HG03108 (cell line): Measurements from ENCODE around the gene LRRC1.

Experiments
- ATAC-seq: cut with Tn5 transposase; IDR thresholded peaks from one replicate; pipeline ENCODE4 v1.9.1; 2021; ENCODE audit warnings: moderate library complexity; ENCODE audit not compliant: unreplicated experiment

LRRC1 gene

DNA sequence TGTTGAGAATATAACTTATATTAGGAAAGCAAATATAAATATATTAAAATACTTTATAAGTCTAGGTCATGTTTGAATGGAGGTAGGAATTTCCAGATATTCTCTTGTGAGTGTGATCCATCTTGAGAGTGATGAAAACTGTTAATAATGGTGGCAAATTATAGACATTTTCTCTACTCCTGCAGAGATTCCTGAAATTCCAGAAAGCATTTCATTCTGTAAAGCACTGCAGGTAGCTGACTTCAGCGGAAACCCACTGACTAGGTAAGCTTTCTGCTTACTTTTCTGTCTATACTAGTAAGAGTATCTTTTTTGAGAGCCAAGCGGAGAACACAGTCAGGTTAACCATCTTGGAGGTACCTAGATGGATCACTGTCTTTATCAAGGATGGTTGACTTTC is 84.0 kb downstream of the LRRC1 start:
- no peak for ATAC-seq

DNA sequence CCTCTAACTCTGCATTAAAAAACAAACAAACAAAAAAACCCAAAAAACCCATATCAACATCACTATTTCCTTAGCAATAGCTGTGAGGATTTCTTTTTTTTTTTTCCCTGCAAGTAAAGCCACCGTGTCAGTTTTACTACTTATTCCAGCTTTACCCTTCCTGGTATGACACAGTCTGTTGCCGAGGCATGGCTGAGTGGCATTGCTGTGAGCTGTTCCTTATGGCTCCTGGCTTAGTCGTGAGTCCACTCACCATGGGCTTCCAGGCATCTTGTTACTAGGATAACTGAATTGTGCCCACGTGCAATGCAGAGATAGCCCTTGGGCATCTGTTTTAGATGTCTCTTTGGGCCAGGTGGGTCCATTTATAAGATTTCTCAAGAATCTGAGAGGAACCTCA is 84.8 kb downstream of the LRRC1 start:
- ATAC-seq, result no peak

DNA sequence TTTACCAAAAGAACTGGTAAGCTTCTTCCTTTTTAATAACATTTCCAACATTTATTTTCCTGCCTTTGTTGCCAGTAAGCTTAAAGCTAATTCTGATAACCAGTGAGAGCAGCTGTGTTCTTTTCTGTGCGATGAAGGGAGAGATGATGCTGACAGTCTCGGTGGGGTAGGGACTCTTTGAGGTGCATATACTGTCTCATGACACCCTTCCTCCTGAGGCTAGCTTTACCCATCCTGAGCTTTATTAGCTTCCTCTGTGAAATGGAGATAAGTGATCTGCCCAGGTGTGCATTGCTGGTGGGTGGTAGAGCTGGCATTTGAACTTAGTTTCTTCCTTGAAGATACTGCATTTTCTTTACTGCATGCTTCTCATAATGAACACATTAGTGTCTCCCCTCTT is 92.5 kb downstream of the LRRC1 start:
- ATAC-seq, result no peak

DNA sequence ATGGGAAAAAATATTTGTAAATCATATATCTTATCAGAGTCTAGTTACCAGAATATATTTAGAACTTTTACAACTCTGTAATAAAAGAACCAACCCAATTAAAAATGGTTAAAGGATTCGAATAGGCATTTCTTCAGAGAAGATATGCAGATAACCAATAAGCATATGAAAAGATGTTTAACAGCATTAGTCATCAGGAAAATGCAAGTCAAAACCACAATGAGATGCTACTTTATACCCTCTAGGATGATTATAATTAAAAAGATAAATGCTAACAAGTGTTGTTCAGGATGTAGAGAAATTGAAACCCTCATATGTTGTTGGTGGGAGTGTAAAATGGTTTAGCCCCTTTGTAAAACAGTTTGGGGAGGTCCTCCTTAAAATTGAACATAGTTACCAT is 94.1 kb downstream of the LRRC1 start:
- ATAC-seq, result no peak

DNA sequence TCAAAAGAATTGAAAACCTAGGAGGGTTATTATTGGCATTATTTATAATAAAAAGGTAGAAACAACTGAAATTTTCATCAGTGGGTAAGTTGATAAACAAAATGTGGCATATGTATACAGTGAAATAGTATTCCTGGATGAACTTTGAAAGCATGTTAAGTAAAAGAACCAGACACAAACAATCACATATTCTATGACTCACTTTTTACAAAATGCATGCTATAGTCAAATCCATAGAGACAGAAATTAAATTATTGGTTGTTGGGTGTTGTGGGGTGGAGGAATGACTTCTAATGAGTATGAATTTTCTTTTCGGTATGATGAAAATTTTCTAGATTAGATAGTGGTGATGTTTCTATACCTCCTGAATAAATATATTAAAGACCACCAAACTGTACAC is 94.6 kb downstream of the LRRC1 start:
- ATAC-seq, result no peak

DNA sequence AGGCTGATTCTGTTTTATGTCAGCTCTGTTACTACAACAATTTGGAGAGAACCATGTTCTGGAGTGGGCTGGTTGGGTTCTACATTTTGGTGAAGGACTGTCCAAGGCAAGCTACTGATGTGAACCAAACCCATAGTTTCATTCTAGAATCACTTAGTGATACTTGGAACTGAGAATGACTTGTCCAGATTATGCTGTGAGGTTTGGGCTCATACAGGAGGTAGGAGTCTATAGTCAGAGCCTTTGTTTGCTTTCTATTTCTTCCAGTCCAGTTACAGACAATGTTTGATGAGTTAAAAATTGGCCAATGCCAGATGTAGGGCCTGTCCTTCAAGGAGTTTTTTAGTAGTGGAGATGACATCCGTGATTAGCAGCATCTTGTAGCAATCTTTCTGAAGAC is 97.9 kb downstream of the LRRC1 start:
- ATAC-seq, result peak; percentile 63

DNA sequence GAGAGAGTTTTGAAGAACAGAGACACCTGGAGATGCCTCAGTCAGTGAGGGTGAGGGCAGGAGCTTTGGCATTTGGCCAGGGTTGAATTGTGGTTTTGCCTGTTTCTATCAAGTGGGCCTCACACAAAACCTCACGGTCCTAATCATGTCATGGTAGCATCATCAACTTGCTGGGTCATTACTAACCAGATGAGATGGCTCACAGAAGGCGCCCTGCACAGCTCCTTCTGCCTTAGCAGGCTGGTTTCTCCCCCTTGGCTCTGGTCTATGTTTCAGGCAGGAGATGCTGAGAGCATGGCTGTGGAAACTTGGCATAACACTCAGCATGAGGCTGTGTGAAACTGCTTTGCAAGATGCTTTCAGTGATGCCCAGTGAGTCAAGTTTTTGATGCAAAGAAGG is 99.3 kb downstream of the LRRC1 start:
- peak; percentile 82 for ATAC-seq

DNA sequence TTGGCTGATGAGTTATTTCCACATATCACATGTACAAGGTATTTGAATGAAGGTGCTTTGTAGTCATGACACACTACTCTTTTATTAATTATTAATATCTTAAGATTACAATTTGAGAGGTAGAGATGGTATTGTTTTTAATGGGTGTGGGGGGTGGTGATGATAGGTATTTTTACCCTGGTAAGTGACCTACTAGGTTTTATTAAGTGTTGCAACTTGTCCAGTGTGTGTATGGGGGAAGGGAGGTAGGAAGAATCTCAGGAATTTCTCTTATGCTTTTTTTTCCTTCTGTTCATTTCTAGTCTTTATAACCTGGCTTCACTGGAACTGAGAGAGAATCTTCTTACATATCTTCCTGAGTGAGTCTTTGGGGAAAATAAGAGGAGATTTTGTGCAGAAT is 101.4 kb downstream of the LRRC1 start:
- ATAC-seq, result no peak

DNA sequence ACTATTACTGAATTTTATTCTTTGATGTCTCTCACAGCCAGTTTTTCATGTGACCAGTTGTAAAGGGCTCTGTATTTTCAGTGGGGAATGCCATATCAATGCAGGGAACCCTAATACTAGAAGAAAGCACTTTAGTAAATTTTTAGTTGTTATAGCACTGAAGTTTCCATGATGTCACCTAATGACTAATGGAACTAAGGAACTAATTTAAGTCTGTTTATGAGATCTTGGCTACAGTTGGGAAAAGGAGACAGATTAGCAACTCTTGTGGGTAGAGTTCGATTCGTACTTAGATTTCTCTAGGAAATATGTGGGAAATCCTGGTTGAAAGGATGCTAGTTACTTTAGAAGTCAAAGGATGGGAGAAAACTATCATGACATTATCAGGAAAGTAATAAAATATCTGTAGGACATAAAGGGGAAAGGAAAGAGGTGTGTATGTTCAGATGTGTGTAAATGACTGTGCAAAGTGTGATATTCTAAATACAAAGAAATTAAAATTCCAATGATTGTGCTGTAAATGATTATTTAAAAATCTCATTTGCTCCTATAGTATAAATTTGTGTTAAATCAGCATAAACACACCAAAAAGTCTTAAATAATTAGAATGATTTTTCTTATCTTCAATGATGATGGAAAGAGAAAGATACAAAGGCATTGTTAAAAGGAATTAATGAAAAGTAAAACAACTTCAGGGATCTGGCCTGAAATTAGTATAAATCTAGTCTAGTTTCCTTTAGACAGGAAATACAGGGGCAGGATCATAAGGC is 103.4 kb downstream of the LRRC1 start:
- no peak for ATAC-seq

DNA sequence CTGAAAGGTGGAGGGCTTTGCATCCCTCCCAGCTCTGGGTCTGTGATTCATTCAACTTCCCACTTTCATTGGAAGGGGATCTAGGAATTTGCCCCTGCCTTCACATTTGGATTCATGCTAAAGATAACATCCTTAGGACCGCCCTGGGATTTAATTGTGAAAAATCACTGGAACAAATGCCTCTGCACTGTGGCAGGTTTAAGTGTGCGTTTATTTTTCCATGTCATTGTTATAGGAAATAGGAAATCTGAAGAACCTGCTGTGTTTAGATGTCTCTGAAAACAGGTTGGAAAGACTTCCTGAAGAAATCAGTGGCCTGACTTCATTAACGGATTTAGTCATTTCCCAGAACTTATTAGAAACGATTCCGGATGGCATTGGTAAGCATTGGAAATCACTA is 104.7 kb downstream of the LRRC1 start:
- no peak for ATAC-seq

DNA sequence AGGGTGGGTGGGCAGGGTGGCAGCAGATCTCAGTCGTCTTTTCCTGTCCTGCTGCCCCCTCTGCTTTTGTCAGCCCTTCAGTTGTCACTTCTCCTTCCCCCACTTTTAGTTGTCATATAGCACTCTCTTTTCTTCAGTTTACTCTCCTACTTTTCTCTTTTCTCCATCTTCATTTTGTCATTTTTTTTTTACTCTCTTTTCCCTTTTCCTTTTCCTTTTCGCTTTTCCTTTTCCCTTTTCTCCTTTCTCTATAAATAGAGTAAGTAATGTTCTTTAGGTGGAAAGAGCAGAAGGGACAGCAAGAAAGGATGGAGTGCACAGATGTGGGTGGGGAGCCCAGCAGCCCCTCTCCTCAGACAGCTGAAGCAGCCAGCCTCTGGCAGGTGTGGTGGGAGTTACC is 108.6 kb downstream of the LRRC1 start:
- ATAC-seq, result no peak

DNA sequence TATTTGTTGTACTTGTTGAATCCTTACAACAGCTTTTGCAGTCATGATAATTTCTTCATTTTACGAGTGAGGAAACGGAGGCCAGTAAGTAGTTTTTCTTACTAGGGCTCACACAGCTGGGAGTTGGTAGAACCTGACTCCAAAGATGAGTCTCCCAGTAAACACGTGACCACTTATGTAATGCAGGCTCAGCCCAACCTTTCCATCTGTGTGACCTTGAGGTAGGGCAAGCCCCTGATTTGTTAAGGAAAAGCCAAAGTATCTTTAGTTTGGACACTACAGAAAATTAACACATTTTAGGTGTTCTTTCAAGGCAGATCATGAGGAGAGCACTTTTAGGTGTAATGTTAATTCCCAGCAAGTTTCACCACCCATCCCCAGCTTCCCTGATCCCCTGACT is 111.3 kb downstream of the LRRC1 start:
- ATAC-seq, result no peak

DNA sequence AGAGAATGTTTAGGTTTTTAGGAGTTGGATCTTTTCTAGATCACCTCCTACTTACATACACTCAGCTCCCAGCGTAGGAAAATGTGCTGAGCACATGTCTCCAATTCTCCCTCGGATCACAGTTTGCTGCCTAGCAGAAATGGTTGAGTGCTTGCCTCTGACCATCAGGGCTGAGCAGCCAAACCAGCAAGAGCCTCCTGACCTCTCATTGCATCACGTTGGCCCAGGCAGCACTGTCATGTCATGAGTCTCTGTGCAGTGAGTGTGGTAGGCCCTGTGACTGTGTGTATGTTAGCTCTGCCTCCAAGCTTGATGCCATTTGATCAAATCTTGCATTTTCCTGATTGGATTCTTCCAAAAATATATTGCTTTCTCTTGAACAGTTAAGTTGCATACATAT is 112.0 kb downstream of the LRRC1 start:
- ATAC-seq, result no peak

DNA sequence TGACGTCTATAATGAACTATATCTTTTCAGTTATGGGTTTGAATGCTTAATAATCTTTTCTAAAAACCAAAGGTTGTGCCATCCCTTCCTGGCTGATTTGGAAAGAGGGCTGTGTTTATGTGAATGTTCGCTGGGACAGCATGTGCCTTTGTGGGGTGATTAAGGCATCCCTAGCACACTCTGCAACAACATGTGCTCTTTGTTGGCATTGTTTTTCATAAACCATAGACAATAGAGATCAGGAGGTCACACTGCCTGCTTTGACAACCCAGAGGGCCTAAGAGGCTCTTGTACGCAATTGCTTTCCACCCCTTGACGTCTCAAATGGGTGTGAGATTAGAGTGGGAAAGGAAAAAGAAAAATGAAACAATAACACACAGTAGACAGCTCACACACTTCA is 116.0 kb downstream of the LRRC1 start:
- ATAC-seq, result no peak

DNA sequence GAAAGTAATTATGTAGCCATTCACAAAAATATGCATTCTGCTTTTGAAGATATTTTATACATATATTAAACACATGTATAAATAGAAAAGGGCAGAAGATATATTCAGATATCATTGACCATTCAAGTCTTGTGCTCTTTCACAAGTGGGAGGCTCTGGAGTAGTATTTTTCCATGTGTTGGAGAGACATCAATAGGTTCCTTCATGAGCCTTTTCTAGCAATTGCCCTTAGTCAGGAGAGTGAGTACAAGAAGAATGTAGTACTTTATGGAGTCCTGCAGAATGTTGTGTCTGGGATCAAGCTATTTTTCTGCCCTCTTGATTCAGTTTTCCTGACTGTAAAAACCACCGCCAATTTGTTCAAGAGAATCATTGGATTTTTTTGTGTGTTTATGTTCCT is 117.9 kb downstream of the LRRC1 start:
- no peak for ATAC-seq

DNA sequence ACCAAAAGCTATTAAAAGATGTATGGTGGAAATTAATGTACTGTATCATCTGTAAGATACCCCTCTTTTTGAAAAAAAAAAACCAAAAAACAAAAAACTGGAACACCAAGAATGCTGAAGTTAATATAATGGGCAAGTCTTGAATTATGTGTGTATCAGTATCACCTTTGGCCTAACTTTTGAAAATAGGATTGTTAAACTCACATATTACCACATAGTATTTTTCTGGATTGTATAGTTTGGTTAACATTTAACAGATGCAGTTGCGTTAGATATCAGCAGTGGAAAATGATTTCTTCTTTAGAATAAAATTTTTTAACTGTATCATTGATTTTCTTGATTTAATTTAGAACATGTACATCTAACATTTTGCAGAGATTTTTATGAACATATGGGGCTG is 118.5 kb downstream of the LRRC1 start:
- ATAC-seq, result no peak

DNA sequence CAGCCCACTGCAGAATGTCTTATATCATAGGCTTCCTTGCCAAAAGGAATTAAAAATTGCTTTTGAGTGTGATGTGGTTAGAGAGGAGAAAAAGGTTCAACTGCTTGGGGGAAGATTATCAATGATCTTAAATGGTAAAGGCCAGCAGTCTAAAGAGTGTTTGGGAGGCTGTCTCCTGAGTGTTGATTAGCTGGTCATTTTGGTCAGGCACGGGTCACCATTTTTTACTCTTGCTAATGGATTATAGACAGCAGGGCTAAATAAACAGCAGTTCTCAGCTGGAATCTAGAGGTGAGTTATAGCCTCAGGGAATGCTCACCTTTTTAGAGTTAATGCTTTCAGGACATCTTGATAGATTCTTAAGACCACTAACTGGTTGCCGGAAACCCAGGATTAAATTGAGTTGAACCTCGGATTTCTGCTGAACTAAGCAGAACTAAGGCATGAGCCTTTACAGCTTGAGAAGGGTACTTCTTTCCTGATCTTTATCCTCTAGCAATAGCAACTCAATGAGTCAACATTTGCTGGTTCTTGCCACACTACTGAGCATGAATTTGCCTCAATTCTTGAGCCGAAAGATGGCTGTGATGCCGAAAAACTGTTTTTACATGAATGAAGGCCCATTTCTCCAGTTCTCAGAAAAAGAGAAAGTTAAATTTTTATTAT is 120.4 kb downstream of the LRRC1 start:
- ATAC-seq, result no peak

DNA sequence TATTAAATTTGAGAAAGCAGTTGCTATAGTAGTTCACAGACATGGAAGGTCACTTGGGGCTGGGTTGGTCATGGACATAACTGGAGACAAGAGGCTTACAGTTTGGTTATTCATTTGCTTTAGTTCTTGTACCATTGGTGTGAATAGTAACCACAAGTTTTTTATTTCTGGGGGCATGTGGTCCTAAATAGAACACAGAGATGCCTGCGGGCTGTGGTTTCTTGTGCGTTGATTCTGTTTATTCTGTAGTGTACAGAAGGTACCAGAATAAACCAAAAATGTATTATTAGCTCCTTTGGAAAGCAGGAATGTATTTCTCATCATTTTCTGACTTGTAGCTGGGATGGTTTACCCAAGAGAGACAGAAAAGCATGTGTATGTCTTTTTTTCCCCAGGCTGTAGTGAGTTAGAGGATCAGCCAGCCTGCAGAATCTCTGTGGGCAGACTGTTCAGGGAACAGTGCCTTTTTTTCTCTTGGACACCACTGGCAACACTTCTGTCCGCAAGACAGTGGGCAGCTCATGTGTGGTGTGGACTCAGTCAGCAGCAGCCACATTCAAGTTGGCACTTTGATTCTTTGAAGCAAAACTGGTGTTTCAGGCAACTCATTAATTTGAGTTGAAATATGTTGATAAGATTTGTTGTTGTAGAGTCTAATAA is 122.1 kb downstream of the LRRC1 start:
- peak; percentile 67 for ATAC-seq

DNA sequence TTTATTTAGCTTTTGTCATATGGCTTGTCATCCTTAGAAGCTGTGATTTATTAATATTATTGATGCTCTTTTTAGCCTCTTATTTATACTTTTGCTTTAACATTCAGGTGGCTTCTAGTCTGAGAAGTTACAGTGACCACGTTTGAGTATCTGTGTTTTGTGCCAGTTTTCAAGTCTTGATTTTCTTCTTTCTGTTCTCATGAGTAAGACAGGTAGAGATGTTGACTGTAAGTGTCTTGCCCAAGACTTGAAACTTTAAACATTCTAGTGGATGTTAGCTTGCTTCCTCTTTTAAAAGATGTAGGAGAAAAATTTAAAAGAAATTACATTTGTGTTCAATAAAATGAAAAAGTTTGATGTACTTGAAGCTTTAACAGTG is 122.6 kb downstream of the LRRC1 start:
- peak; percentile 46 for ATAC-seq

DNA sequence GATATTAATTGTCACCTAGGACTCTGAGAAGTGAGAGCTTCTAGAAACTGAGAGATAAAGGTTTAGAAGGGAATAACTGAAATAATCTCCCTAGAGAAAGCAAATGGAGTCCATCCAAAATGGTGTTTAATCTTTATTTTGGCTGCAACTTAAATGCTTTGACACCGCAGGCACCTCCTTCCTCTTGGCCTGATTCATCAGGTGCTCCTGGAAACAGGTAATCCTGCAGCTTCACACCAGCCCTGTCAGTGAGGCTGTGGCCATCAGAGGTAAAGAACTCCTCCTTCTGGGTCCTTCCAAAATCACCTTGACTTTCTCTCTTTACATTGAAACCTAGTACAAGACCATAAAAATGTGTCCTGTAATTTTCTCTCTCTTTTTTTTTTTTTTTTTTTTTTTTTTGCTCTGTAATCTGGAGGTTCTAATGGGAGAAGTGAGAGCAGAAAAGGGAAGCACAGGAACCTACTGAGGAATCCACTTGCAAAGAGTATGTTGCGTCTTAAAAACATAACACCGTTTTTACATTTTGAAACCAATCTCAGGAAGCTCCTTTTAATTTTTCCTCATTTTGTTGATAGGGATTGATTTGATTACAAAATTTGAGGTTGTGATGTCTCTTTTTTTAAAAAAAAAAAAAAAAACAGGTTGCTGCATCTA is 124.2 kb downstream of the LRRC1 start:
- no peak for ATAC-seq

DNA sequence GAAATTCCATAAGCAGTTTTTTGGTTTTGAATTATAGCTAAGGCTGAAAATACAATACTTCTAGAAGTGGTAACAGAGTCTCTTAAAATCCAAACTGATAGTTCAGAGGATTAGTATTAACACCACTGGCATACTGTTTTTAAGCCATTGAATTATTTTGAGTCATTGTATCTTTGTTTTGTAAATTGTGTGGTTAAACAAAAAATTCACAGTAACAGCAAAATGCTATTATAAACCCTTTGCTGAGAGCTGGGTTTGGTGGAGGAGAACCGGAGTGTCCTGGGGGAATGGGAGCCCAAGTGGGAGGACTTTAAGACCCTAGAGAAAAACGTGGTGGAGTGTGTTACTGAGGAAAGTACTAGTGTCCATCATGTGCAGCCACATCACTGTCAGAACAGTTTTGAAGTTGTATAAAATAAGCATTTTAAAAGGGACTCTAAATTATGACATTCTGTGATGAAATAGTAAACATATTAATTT is 125.1 kb downstream of the LRRC1 start:
- no peak for ATAC-seq

DNA sequence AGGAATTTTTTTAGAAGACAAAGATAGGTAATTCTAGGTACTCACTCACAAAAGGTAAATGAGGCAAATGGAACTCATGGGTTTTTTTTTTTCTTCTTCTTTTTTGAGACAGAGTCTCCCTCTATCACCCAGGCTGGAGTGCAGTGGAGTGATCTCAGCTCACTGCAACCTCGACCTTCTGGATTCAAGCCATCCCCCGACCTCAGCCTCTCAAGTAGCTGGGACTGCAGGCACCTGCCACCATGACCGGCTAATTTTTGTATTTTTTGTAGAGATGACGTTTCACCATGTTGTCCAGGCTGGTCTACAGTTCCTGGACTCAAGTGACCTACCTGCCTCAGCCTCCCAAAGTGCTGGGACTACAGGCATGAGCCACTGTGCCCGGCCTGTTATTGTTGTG is 126.1 kb downstream of the LRRC1 start:
- no peak for ATAC-seq
